Esophagus squamous epithelium (tissue), 5 donors: Measurements from ENCODE around the gene MRAS. TPM values are rescaled to one million over a fixed set of nuclear protein-coding genes. Genes with fewer than 3 reads are reported as not detected.
"Not testable (repeated sequence)": the region's sequence is repeated elsewhere in the genome, so short reads cannot be mapped to it uniquely, and the experiment has no call there.

Experiments
- DNase-seq: peaks from one replicate; lab custom pipeline; 2025; lab: John Stamatoyannopoulos, UW
- H3K27ac ChIP-seq, 4 donors: fragments of 200-600 bp; sonication (generic); one replicate each; pipeline ENCODE4 v1.5.1; 2016 to 2019; ENCODE audit warnings: mild to moderate bottlenecking in 1 of 4
- H3K27me3 ChIP-seq, 4 donors: fragments of 200-600 bp; sonication (generic); 1 replicate in 3 of 4; 2 replicates in 1 of 4; pipeline versions ENCODE4 v1.5.1 to v1.6.0; 2017 to 2021; ENCODE audit warnings: antibody characterized with exemption in 1 of 4
- H3K36me3 ChIP-seq, 3 donors: fragments of 200-600 bp; sonication (generic); one replicate each; pipeline ENCODE4 v1.5.1; 2016 to 2019
- H3K4me1 ChIP-seq, 3 donors: fragments of 200-600 bp; sonication (generic); one replicate each; pipeline ENCODE4 v1.5.1; 2017 to 2019
- H3K4me3 ChIP-seq, 4 donors: fragments of 200-600 bp; sonication (generic); 1 replicate in 3 of 4; 2 replicates in 1 of 4; pipeline ENCODE4 v1.5.1; 2016 to 2019; ENCODE audit warnings: mild to moderate bottlenecking in 2 of 4, moderate library complexity in 1 of 4
- H3K9me3 ChIP-seq, 3 donors: fragments of 200-600 bp; sonication (generic); one replicate each; pipeline ENCODE4 v1.5.1; 2016 to 2019
- POLR2A ChIP-seq, 4 donors: fragments of 450-650 bp; IDR thresholded peaks; one replicate each; pipeline ENCODE4 v1.6.1; 2017; ENCODE audit warnings: antibody characterized with exemption in 4 of 4, mild to moderate bottlenecking in 4 of 4, moderate library complexity in 3 of 4
- WGBS, 2 donors: methylation state at CpG; one replicate each; pipeline ENCODE4 v1.1.5; 2018; 5-methylcytosine and 5-hydroxymethylcytosine counted together
- intact Hi-C: fragments of 100-400 bp; cut with DNase I; formaldehyde crosslinking; loops from one replicate; pipeline ENCODE4 v1.15.0; 2022
- total RNA-seq, 4 donors: library from RNA; depleted of rRNA; stranded (reverse); fragments of >200 nt; gene quantifications; one replicate each; pipeline ENCODE4 v1.1.0, GENCODE V29; 2016
- TF ChIP-seq, protein P1 (sequence below), 6 experiments: fragments of 450-650 bp in 4 of 6; fragments of 200-600 bp in 2 of 6; sonication (generic) in 2 of 6; IDR thresholded peaks; one replicate each; pipeline ENCODE4 v1.5.1; 2016 to 2019; ENCODE audit warnings: antibody characterized with exemption in 6 of 6, mild to moderate bottlenecking in 4 of 6, moderate library complexity in 4 of 6
- donor health status: DM: yes; HTN: yes; CAD: no.

Gene MRAS
- total RNA-seq, 4 donors from 2014 or later: 0.72 to 5.9 (median 2.4) TPM

DNA sequence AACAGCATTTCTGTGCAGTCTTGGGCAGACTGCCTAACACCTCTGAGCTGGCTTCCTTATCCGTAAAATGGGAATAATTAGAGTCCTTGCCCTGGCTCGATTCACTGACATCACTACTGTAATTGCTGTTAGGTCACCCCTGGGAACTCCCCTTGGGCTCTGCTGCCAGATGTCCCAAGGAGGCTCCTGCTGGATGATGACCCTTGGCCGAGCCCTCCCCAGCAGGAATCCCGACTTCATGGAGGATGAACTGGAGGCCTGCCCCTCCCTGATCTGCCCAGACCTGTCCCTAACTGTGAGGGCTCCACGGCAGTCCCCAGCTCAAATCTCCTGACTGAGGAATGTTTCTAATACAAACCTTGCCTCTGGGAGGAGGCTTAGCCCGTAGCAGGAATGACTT lies 104.1 kb downstream of the MRAS start:
- Histone ChIP-seq H3K4me1 (peaks cover 0 to 4% (median 0%) of the 10 kb centered on the region in 3 donors), H3K4me3 (no peak overlapping the region), H3K27ac (no peak overlapping the region), H3K27me3 (peaks cover 0 to 6% (median 0%) of the 10 kb centered on the region in 4 donors), H3K9me3 (no peaks in the 10 kb centered on the region), H3K36me3 (no peaks in the 10 kb centered on the region)
- no peak for DNase-seq
- intact Hi-C loops: no loop called here
- 12 to 38% methylated on average over 2 to 4 of the region's 6 CpGs for WGBS, 2 donors
- TF ChIP-seq, protein P1, sequence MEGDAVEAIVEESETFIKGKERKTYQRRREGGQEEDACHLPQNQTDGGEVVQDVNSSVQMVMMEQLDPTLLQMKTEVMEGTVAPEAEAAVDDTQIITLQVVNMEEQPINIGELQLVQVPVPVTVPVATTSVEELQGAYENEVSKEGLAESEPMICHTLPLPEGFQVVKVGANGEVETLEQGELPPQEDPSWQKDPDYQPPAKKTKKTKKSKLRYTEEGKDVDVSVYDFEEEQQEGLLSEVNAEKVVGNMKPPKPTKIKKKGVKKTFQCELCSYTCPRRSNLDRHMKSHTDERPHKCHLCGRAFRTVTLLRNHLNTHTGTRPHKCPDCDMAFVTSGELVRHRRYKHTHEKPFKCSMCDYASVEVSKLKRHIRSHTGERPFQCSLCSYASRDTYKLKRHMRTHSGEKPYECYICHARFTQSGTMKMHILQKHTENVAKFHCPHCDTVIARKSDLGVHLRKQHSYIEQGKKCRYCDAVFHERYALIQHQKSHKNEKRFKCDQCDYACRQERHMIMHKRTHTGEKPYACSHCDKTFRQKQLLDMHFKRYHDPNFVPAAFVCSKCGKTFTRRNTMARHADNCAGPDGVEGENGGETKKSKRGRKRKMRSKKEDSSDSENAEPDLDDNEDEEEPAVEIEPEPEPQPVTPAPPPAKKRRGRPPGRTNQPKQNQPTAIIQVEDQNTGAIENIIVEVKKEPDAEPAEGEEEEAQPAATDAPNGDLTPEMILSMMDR (IDR thresholded peaks at IDR 0.05): no peak
- no peak for TF ChIP-seq POLR2A (IDR thresholded peaks at IDR 0.05)

DNA sequence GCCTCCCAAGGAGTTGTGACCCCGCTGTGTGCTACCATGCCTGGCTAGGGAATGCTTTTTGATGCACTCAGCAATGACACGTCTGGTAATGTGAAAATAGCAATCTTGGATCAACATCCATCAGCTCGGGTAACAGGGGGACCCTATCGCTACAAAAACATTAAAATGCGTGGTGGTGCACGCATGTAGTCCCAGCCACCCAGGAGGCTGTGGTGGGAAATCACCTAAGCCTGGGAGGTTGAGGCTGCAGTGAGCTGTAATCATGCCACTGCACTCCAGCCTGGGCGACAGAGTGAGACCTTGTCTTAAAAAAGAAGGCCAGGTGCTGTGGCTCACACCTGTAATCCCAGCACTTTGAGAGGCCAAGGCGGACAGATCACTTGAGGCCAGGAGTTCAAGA lies 105.6 kb downstream of the MRAS start:
- 79 to 84% methylated on average over 5 to 8 of the region's 8 CpGs for WGBS, 2 donors

More for the DNA sequence above, 105.6 kb downstream of the MRAS start:
- H3K27ac ChIP-seq, H3K27me3 ChIP-seq, H3K4me3 ChIP-seq, H3K36me3 ChIP-seq, H3K4me1 ChIP-seq, intact Hi-C loops, H3K9me3 ChIP-seq, DNase-seq: not testable (repeated sequence)

Other genes with a start within 250 kb of the MRAS start
- gene DZIP1L, start 233.0 kb upstream of the MRAS start, total RNA-seq: 10 to 100 TPM in 1 of 4 donors, 1 to 10 TPM in 3; 1.7 to 17.4 (median 5.0) TPM
- gene A4GNT, start 216.2 kb upstream of the MRAS start, total RNA-seq: not detected
- 10 to 100 TPM in 3 of 4 donors, 1 to 10 TPM in 1; 8.1 to 15.3 (median 11.0) TPM for gene DBR1, start 173.7 kb upstream of the MRAS start, total RNA-seq
- 10 to 100 TPM; 29.7 to 59.3 (median 34.6) TPM for gene ARMC8, start 161.3 kb upstream of the MRAS start, total RNA-seq
- gene NME9, start 18.7 kb upstream of the MRAS start, total RNA-seq: 1 to 10 TPM in 1 of 4 donors, not detected in 3; 1.3 TPM
- 1 to 10 TPM in 2 of 4 donors, under 1 TPM in 2; 0.57 to 2.9 (median 1.2) TPM for gene ESYT3, start 86.0 kb downstream of the MRAS start, total RNA-seq
- gene CEP70, start 245.7 kb downstream of the MRAS start, total RNA-seq: 10 to 100 TPM; 11.4 to 43.3 (median 16.1) TPM